Measurements from ENCODE around the gene CPNE9.

Gene CPNE9

GRCh38 chr3:9687514-9687913 lies 16.1 kb upstream of the CPNE9 start:
- DNase-seq, result no peak

GRCh38 chr3:9688961-9689360 lies 14.7 kb upstream of the CPNE9 start:
- DNase-seq, result no peak

GRCh38 chr3:9689757-9690156 lies 13.9 kb upstream of the CPNE9 start:
- no peak for DNase-seq

- DNase-seq, result no peak
These were observed 12.9 kb upstream of the CPNE9 start for GRCh38 chr3:9690451-9691450.

- DNase-seq, result no peak
These were observed 12.0 kb upstream of the CPNE9 start for GRCh38 chr3:9691636-9692035.

- no peak for DNase-seq
These were observed 11.2 kb upstream of the CPNE9 start for GRCh38 chr3:9692416-9692815.

GRCh38 chr3:9695345-9695744 lies 8.3 kb upstream of the CPNE9 start:
- DNase-seq, result no peak

- DNase-seq, result no peak
These were observed 7.9 kb upstream of the CPNE9 start for GRCh38 chr3:9695746-9696145.

- DNase-seq, result no peak
These were observed 7.0 kb upstream of the CPNE9 start for GRCh38 chr3:9696480-9697220.

GRCh38 chr3:9697892-9698291 lies 5.7 kb upstream of the CPNE9 start:
- DNase-seq, result no peak

- no peak for DNase-seq
These were observed 5.3 kb upstream of the CPNE9 start for GRCh38 chr3:9698293-9698692.

- DNase-seq, result no peak
These were observed 3.1 kb upstream of the CPNE9 start for GRCh38 chr3:9700536-9700935.

GRCh38 chr3:9701006-9701405 lies 2.6 kb upstream of the CPNE9 start:
- DNase-seq, result no peak

- no peak for DNase-seq
These were observed 1.9 kb upstream of the CPNE9 start for GRCh38 chr3:9701711-9702110.

GRCh38 chr3:9703240-9703639 lies 393 bp upstream of the CPNE9 start:
- no peak for DNase-seq

- no peak for DNase-seq
These were observed 1.0 kb downstream of the CPNE9 start for GRCh38 chr3:9704347-9705322.

GRCh38 chr3:9710174-9710739 lies 6.6 kb downstream of the CPNE9 start:
- DNase-seq, result no peak

- DNase-seq, result no peak
These were observed 8.8 kb downstream of the CPNE9 start for GRCh38 chr3:9712415-9712814.

- DNase-seq, result no peak
These were observed 9.5 kb downstream of the CPNE9 start for GRCh38 chr3:9713142-9713541.

- no peak for DNase-seq
These were observed 11.5 kb downstream of the CPNE9 start for GRCh38 chr3:9715136-9715535.

GRCh38 chr3:9715764-9716437 lies 12.3 kb downstream of the CPNE9 start:
- DNase-seq, result peak; percentile 61
